ENCODE data around the gene ANKRD23. TPM values are rescaled to one million over a fixed set of nuclear protein-coding genes. Genes with fewer than 3 reads are reported as not detected.

ANKRD23 gene
- total RNA-seq, 1 experiment from 2014 or later: 0.20 TPM

DNA sequence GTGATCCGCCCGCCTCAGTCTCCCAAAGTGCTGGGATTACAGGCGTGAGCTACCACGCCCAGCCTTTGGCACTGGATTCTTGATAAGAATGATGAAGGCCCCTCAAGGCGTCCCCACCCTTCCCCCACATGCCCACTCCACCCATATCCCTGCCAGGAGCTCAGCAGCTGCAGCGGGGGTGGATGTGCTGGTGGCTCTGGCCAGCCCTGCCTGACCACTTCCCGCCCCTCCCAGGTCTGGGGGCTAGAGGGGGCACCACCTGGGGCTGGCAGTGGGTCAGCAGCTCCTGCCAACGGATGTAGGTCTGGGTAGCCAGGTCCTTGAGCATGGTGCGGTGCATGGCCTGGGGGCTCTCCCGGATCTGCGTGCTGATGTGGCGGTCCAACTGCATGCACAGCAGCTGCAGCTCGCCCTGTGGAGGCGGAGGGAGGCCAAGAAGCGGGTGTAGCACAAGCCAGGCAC, 33.8 kb upstream of the ANKRD23 start:
- no peak for DNase-seq (ENCODE audit: low read depth)

DNA sequence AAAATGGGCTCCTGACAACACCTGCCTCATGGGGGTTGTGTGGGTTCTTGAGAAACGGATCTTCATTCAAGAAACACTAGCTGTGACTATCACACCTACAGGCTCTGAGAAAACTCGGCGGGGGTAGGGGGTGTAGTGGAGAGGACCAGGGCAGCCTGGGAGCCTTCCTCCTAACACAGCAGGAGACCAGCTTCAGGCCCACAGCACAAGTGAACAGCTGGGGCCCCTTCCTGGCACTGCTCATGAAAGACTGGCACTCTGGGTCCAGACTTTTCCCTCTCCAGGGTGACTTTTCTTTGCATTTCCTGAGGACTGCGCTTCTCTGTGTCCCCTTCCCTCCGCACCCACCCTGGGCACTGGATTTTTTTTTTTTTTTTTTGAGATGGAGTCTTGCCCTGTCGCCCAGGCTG, 33.2 kb upstream of the ANKRD23 start:
- no peak for DNase-seq (ENCODE audit: low read depth)

- peak; percentile 72 for DNase-seq (ENCODE audit: low read depth)
Observed at GRCh38 chr2:96876269-96877041, 32.6 kb upstream of the ANKRD23 start.

DNA sequence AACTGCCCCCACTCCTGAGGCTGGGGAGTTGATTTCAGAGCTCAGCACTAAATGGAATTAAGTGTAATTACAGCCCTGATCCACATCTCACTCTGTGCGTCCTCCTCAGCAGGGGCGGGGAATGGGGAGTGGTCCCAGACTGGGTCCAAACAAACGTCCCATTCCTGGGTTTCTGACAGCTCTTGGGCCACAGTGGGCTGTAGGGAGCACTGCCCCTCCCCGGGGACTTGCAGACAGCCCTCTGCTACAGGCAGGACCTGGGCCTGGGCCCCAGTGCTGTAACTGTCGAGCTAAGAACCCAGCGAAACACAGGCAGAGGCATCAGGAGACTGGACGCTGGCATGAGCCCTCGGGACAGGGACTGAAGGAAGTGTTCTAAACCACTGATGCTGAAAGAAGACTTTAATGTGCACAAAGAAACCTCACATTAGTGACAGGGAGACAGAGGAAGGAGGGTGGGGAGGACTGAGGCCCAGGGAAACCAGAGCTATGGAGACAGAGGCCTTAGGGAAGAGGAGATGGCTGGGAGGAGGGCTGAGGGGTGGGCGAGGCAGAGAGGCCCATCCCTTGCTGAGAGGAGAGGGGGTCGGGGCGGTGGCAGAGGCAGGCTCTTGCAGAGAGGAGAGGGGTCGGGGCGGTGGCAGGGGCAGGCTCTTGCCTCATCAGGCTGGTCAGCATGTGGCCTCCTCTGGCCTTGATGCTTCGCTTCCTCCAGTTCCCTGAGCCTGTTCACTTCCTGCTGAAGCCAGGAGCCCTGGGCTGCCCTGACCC, 31.9 kb upstream of the ANKRD23 start:
- no peak for DNase-seq (ENCODE audit: low read depth)

- DNase-seq (ENCODE audit: low read depth): no peak
Observed at GRCh38 chr2:96874198-96874831, 30.5 kb upstream of the ANKRD23 start.

GRCh38 chr2:96873651-96874096, 29.9 kb upstream of the ANKRD23 start:
- DNase-seq (ENCODE audit: low read depth): no peak

- DNase-seq (ENCODE audit: low read depth): peak; percentile 29
Observed at GRCh38 chr2:96872591-96873349, 28.9 kb upstream of the ANKRD23 start.

DNA sequence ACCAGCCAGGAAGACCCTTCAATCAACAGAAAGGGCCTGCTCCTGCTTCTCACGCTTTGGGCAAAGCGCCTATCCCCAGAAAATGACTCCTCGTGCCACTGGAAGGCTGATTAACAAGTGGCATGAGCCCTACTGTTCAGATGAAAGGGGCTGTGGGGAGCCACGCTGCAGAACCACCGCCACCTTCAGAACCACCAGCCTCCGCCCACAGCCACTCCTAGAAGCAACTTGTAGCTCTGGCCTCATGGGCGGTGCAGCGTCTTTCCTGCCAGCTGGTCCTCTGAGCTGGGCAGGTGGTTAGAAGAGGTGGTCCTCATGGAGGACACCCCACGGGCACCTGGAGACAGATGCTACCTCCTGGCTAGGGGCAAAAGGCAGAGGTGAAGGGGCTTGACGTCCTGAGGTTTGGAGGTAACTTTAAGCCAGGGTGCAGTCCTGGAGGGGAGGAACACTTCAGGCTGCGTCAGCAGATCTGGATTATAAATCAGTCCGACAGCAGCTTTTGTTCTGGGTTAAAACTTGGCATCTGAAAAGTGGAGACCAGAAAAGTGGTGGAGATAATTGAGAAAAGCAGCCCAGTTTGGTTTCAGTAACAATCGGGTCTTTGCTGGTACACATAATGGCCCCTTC, 26.9 kb upstream of the ANKRD23 start:
- no peak for DNase-seq (ENCODE audit: low read depth)

DNA sequence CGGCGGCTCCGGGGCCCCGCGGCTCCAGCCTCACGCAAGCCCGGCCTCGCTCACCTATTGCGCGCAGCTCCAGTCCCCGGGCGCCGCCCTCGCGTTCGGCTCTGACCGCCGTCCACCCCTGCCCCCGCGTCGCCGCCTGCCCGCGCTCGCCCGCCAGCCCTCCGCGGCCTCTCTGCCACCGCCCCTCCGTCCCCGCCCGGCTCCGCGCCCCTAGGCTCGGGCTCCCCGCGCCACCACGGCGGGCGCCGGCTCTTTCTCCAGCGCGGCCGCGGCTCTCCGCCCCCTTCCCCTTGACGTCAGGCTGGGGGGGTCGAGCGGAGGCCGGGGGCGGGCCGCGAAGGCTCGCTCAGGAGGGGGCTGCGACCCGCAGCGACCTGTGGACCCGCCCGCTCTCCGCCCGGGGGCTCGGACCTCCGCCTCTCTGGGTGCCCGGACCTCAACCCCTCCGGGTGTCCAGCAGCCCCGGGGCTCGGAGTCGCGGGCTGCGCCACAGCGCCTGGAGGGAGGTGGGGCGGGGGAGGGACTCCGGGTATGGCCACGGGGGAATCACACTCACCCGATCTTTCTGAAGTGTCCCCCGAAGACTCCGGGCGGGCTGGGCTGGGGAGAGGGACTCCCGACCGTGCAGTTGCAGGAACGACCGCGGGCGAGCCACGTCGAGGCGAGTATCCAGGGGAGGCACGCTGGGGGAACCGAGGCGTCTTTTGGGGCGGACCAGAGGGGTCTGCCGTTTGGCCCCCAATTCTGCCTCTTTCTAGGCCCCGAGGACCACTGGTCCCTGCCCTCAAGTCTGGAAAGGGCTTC, 26.2 kb upstream of the ANKRD23 start, which contains the start of gene SEMA4C:
Gene SEMA4C (minus strand): TSS at position 259 of the 804 bp plus-strand sequence. CDS start 2,194 bp downstream, outside the sequence.
- DNase-seq (ENCODE audit: low read depth): peak; percentile 29

DNA sequence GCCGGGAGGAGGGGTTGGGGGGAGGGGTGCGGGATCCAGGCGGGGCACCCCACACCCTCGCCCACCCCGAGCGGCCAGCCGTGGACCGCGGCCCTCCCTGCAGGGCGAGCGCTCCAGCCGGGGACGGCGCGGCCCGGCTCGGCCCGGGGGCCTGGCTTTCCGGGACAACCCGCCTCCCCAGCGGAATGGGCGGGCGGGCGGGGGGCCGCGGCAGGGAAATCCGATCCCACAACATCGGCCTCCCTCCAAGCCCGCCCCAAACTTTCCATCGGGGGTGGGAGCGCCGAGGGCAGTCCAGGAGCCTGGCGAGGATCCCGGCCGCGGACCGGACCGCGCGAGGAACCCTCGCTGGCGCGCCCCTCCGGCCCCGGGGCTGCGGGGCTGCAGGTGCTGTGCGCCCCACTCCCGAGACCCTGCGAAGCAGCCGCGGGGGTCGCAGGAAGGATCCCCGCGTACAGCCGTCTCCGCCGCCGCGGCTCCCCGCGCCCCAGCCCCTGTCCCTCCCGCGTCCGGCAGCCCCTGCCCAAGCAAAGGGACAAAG, 25.5 kb upstream of the ANKRD23 start:
- peak; percentile 75 for DNase-seq (ENCODE audit: low read depth)

- DNase-seq (ENCODE audit: low read depth): peak; percentile 83
Observed at GRCh38 chr2:96868555-96869280, 24.9 kb upstream of the ANKRD23 start.

DNA sequence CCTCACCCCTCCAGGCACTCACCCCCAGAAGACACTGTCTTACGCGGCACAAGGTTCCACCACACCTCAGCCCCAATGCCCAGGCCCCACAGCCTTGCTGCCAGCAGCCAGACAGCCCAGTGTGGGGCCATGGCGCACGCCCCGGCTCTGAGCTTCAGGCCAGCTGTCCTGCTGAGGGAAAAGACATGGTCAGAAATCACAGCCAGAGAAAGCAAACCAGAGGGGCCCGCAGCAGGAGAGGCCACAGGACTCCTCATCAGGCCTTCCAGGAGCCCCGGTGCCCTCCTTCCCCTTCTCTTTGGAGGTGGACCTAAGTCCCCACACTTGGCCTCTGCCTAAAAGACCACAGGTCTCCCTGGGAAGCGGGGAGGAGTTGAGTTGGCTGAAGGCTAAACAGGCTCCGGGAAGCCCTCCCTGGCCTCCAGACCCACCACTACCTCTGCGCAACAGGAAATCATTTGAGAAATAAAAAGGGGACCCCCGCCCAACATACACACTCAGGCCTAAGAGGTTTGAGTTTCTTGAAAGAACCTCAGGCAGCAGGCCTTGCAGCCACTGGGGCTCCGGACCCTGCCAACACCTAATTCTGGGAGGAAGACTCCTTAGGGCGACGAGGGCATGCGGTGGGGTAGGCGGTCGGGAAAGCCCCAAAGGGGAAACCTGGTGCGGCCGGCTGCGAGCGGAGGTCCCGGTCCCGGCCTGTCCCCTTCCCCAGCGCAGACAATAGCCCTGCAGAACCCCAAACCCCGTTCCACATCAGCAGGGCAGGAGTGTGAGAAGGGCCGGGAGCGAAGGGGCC, 24.1 kb upstream of the ANKRD23 start:
- no peak for DNase-seq (ENCODE audit: low read depth)

DNA sequence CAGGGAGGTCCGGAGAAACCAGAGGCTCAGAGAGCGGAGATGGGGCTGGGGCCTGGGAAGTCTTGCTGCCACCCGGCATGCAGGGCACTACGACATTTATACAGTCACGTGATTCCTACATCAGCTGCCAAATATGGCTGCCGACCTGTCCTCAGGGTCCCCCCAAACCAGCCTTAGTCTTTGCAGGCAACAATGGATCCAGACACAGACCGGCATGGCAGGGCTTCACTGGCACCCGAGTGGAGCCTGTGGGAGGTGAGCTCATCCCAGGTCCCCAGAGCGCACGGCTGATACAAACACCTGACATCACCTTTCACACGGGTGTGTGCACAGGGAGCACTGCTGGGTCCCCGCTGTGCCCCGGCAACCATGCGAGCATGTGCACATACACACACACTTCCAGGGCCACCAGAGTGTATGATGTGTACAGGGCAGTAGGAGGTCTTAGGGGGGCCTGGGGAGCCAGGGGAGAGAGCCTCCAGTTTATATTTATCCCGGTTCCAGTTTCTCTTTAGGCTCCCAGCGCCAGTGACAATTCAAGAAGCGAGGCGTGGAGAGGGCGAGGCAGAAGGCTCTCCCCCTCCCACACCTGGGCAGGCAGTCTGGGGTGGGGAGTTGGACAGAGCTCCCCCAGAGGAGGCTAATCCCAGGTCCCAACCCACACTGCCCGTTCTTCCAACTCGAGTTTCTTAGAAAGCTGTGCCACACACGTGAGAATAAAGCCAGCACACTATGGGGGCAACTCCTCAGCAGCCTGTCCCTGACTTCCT, 23.4 kb upstream of the ANKRD23 start:
- no peak for DNase-seq (ENCODE audit: low read depth)

GRCh38 chr2:96866586-96866985, 22.8 kb upstream of the ANKRD23 start:
- DNase-seq (ENCODE audit: low read depth): no peak

DNA sequence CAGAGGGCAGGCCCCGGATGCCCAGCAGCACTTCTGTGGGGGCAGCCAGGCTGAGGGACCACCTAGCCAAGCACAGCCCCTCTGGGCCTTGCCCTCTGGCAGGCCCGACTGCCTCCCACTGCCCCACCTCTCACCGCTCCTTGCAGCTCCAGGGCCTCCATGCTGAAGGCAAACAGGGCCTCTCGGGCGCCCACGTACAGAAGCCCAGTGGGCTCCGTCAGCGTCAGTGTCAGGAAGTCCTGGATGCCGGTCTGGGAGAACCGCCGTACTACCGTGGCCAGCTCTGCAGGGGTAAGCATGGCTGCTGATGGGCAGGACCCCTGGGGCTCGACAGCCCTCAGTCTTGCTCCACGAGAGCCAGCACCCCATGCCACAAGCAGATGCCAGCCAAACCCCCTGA, 22.3 kb upstream of the ANKRD23 start:
- DNase-seq (ENCODE audit: low read depth): no peak

- no peak for DNase-seq (ENCODE audit: low read depth)
Observed at GRCh38 chr2:96865654-96866053, 21.8 kb upstream of the ANKRD23 start.

DNA sequence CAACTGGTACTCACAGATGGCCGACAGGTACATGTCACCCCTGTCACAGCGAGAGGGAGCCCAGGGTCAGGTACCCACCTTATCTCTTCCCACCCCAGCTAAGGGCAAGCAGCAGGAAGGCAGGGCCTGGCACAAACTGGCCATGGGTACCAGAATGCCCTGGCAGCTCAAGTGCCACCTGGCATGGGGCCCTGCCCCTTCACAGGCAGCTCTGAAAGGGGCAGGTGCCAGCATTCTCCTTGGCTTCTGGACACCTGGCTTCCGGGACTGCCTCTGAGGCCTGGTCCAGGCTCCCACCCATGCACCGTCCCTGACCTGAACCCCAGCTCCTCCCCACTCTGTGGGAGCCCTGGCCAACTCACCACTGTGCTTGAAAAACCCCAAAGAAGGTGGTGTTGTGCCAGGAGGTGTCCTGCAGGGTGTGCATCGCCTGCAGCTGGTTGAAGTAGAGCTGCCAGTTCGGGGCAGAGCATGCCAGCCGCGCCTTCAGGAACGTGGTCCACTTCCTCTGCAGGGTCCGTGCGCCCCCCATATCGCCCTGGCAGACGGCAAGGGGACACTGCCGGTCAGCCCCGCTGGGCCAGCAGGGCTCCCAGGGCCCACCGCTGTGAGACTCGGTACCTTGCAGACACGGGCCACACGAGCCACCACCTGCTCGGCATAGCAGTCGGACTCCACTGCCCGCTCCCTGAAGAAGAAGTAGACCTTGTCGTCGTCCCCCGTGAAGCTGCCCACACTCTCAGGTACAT, 20.7 kb upstream of the ANKRD23 start:
- DNase-seq (ENCODE audit: low read depth): no peak
